ENCODE results near the gene GNB1L.

GRCh38 chr22:19848298-19849224 lies 6.1 kb downstream of the GNB1L start:
- no peak for TF ChIP-seq POLR2A (IDR thresholded peaks at IDR 0.05)
- no peak for TF ChIP-seq CTCF (IDR thresholded peaks at IDR 0.05)
